Neural cell (in vitro differentiated cells): ENCODE data around the gene ERCC6L. TPM values are rescaled to one million over a fixed set of nuclear protein-coding genes. Genes with fewer than 3 reads are reported as not detected.

Experiments used
- H2AFZ ChIP-seq: fragments of 200-600, 300-800 bp; sonication (generic), shearing (Covaris generic); 2 replicates; pipeline ENCODE4 v1.6.0; 2014; ENCODE audit warnings: low read depth, mild to moderate bottlenecking, antibody characterized with exemption, low read length, moderate library complexity
- H3F3A ChIP-seq: fragments of 200-600 bp; shearing (Covaris generic); 2 replicates; pipeline ENCODE4 v1.6.1; 2016; ENCODE audit warnings: mild to moderate bottlenecking, moderate library complexity, mixed read lengths, antibody characterized with exemption, low read length; ENCODE audit not compliant: insufficient read depth, poor library complexity, severe bottlenecking
- H3K27ac ChIP-seq: fragments of 200-600, 300-800 bp; sonication (generic), shearing (Covaris generic); 2 replicates; pipeline ENCODE4 v1.5.1; 2014; ENCODE audit warnings: mild to moderate bottlenecking, low read length, moderate library complexity
- H3K27me3 ChIP-seq: fragments of 300-800, 200-600 bp; sonication (generic), shearing (Covaris generic); 2 replicates; pipeline ENCODE4 v1.6.0; 2014; ENCODE audit warnings: mild to moderate bottlenecking, low read depth, low read length, moderate library complexity; ENCODE audit not compliant: insufficient read depth
- H3K36me3 ChIP-seq: fragments of 300-800, 200-600 bp; sonication (generic), shearing (Covaris generic); 2 replicates; pipeline ENCODE4 v1.5.1; 2014; ENCODE audit warnings: mild to moderate bottlenecking, antibody characterized with exemption, low read length, moderate library complexity; ENCODE audit not compliant: insufficient read depth
- H3K4me2 ChIP-seq: fragments of 300-800, 200-600 bp; sonication (generic), shearing (Covaris generic); 2 replicates; pipeline ENCODE4 v1.6.0; 2014; ENCODE audit warnings: mild to moderate bottlenecking, low read length
- H3K4me3 ChIP-seq: fragments of 300-800, 200-600 bp; sonication (generic), shearing (Covaris generic); 2 replicates; pipeline ENCODE4 v1.5.1; 2014; ENCODE audit warnings: mild to moderate bottlenecking, low read length, moderate library complexity
- H3K79me2 ChIP-seq: fragments of 200-600 bp; shearing (Covaris generic); replicated peaks from 2 replicates; pipeline ENCODE4 v1.6.0; 2014; ENCODE audit warnings: mild to moderate bottlenecking, low read length, moderate library complexity; ENCODE audit not compliant: insufficient read depth
- H3K9ac ChIP-seq: fragments of 300-800, 200-600 bp; sonication (generic), shearing (Covaris generic); 2 replicates; pipeline ENCODE4 v1.6.1; 2016; ENCODE audit warnings: mild to moderate bottlenecking, low read length, mixed read lengths
- H3K9me2 ChIP-seq: fragments of 200-600 bp; shearing (Covaris generic); 2 replicates; pipeline ENCODE4 v1.6.1; 2016; ENCODE audit warnings: mild to moderate bottlenecking, low read length, mixed read lengths; ENCODE audit not compliant: insufficient read depth
- H3K9me3 ChIP-seq: fragments of 200-600, 300-800 bp; sonication (generic), shearing (Covaris generic); 2 replicates; pipeline ENCODE4 v1.6.1; 2016; ENCODE audit warnings: mild to moderate bottlenecking, mixed run types, low read length, moderate library complexity, mixed read lengths
- H4K20me1 ChIP-seq: fragments of 200-600 bp; shearing (Covaris generic); 2 replicates; pipeline ENCODE4 v1.6.1; 2016; ENCODE audit warnings: mild to moderate bottlenecking, mixed run types; ENCODE audit not compliant: insufficient read depth
- CTCF ChIP-seq: fragments of 450-650 bp; IDR thresholded peaks from 2 replicates; pipeline ENCODE4 v1.5.1; 2014; ENCODE audit warnings: antibody characterized with exemption, mild to moderate bottlenecking, moderate library complexity; ENCODE audit not compliant: poor library complexity, severe bottlenecking
- EP300 ChIP-seq: fragments of 450-650 bp; conservative IDR thresholded peaks from 2 replicates; pipeline ENCODE4 v1.6.1; 2014; ENCODE audit warnings: antibody characterized with exemption, mild to moderate bottlenecking, moderate library complexity; ENCODE audit not compliant: poor library complexity, severe bottlenecking
- EZH2 ChIP-seq: fragments of 200-600, 300-800 bp; shearing (Covaris generic), sonication (generic); IDR thresholded peaks from 2 replicates; pipeline ENCODE4 v1.6.1; 2014; ENCODE audit warnings: antibody characterized with exemption, low read length, borderline replicate concordance, mild to moderate bottlenecking; ENCODE audit not compliant: insufficient read depth, poor library complexity, severe bottlenecking
- MXI1 ChIP-seq: fragments of 450-650 bp; conservative IDR thresholded peaks from 2 replicates; pipeline ENCODE4 v1.6.1; 2014; ENCODE audit warnings: antibody characterized with exemption, mild to moderate bottlenecking; ENCODE audit not compliant: poor library complexity, severe bottlenecking
- POLR2AphosphoS5 ChIP-seq: IDR thresholded peaks from 2 replicates; pipeline ENCODE4 v1.6.1; 2012
- RAD21 ChIP-seq: fragments of 450-650 bp; conservative IDR thresholded peaks from 2 replicates; pipeline ENCODE4 v1.6.1; 2014; ENCODE audit warnings: antibody characterized with exemption, mild to moderate bottlenecking, moderate library complexity
- REST ChIP-seq: IDR thresholded peaks from 2 replicates; pipeline ENCODE4 v1.6.1; 2012; ENCODE audit warnings: borderline replicate concordance
- SMC3 ChIP-seq: fragments of 450-650 bp; conservative IDR thresholded peaks from 2 replicates; pipeline ENCODE4 v1.6.1; 2014; ENCODE audit warnings: antibody characterized with exemption, mild to moderate bottlenecking, moderate library complexity; ENCODE audit not compliant: poor library complexity
- TAF1 ChIP-seq: IDR thresholded peaks from 2 replicates; pipeline ENCODE4 v1.6.1; 2012; ENCODE audit warnings: low read depth
- polyA plus RNA-seq: library from polyadenylated mRNA; depleted of rRNA; stranded (reverse); fragments of >200 nt; gene quantifications from 2 replicates; pipeline ENCODE4 v1.2.3, GENCODE V29; 2014

ERCC6L gene
- polyA plus RNA-seq, 1 donor from 2014 or later, result 0.28 TPM

DNA sequence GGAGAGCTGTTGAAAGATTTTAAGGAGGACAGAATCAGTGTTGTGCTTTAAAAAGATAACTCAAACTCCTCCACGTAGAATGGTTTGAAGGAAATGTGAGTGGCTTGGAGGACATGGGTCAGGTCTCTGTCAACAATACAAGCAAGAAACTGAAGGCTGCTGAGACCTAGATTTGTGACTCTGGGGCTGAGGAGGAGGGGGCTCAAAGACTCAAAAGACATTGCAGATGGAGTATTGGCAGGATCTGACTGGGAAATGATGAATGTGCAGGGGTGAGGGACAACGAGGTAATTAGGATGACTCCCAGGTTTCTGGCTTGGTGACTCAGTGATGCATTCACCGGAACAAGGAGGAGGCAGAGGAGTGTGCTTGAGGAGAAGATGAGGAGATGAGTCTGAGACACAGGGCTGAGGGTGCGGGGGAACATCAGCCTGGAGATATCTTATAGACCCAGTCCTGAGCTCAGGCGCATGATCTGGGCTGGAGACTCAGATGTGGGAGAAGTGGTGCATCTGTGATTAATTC lies 41.6 kb upstream of the ERCC6L start:
- Histone ChIP-seq H3K9ac (no peak overlapping the region), H3K4me3 (no peak overlapping the region), H3K9me3 (no peaks in the 10 kb centered on the region), H3K27me3 (no peaks in the 10 kb centered on the region), H3K79me2 (no peaks in the 10 kb centered on the region), H3K36me3 (no peaks in the 10 kb centered on the region), H3K9me2 (no peaks in the 10 kb centered on the region), H3K27ac (no peak overlapping the region), H2AFZ (no peak overlapping the region), H3K4me2 (no peak overlapping the region), H4K20me1 (no peaks in the 10 kb centered on the region), H3F3A (no peaks in the 10 kb centered on the region)
- no peak for TF ChIP-seq TAF1
- TF ChIP-seq CTCF, result no peak
- TF ChIP-seq SMC3, result no peak
- TF ChIP-seq REST, result no peak
- TF ChIP-seq RAD21, result no peak
- TF ChIP-seq EP300, result no peak
- TF ChIP-seq POLR2AphosphoS5, result no peak
- no peak for TF ChIP-seq MXI1

GRCh38 chrX:72276478-72276953 lies 37.7 kb upstream of the ERCC6L start:
- Histone ChIP-seq H3K27ac (peak overlapping the region; percentile 69), H2AFZ (peak overlapping the region; percentile 69), H3K27me3 (no peaks in the 10 kb centered on the region), H3K9me2 (no peaks in the 10 kb centered on the region), H3F3A (no peaks in the 10 kb centered on the region), H3K4me2 (peak overlapping the region; percentile 35), H4K20me1 (no peaks in the 10 kb centered on the region), H3K4me3 (peak overlapping the region; percentile 77), H3K79me2 (no peaks in the 10 kb centered on the region), H3K36me3 (no peaks in the 10 kb centered on the region), H3K9ac (peak overlapping the region; percentile 79), H3K9me3 (no peaks in the 10 kb centered on the region)
- TF ChIP-seq POLR2AphosphoS5, result no peak
- peak; percentile 38 for TF ChIP-seq MXI1

GRCh38 chrX:72274526-72274925 lies 35.7 kb upstream of the ERCC6L start:
- no peaks in the 10 kb centered on the region for H3K9me2 ChIP-seq
- no peak overlapping the region for H2AFZ ChIP-seq
- H3F3A ChIP-seq, result no peaks in the 10 kb centered on the region
- no peaks in the 10 kb centered on the region for H3K79me2 ChIP-seq
- H3K4me3 ChIP-seq, result peak overlapping the region; percentile 77
- TF ChIP-seq POLR2AphosphoS5 (no peak), RAD21 (no peak), SMC3 (no peak), REST (no peak), MXI1 (no peak), CTCF (no peak), EZH2 (no peak), EP300 (no peak), TAF1 (no peak)
- H3K9me3 ChIP-seq, result no peaks in the 10 kb centered on the region
- no peak overlapping the region for H3K4me2 ChIP-seq
- no peak overlapping the region for H3K9ac ChIP-seq
- H3K27me3 ChIP-seq, result no peaks in the 10 kb centered on the region
- no peak overlapping the region for H3K27ac ChIP-seq
- H4K20me1 ChIP-seq, result no peaks in the 10 kb centered on the region
- H3K36me3 ChIP-seq, result no peaks in the 10 kb centered on the region
